Osteocyte (in vitro differentiated cells): ENCODE results near the gene CNOT9. TPM values are rescaled to one million over a fixed set of nuclear protein-coding genes. Genes with fewer than 3 reads are reported as not detected.

Experiments
- DNase-seq: peaks from one replicate; pipeline ENCODE4 v3.0.0; 2021; ENCODE audit warnings: mixed read lengths; ENCODE audit not compliant: unreplicated experiment; ENCODE audit errors: extremely low spot score
- H3K27ac Mint-ChIP-seq: one replicate; pipeline ENCODE4 v1.8.0; 2021; ENCODE audit warnings: mild to moderate bottlenecking, mixed read lengths; ENCODE audit not compliant: unreplicated experiment
- H3K27me3 Mint-ChIP-seq: one replicate; pipeline ENCODE4 v1.8.0; 2021; ENCODE audit warnings: mixed read lengths; ENCODE audit not compliant: unreplicated experiment
- H3K36me3 Mint-ChIP-seq: one replicate; pipeline ENCODE4 v1.8.0; 2021; ENCODE audit warnings: mixed read lengths; ENCODE audit not compliant: unreplicated experiment
- H3K4me1 Mint-ChIP-seq: one replicate; pipeline ENCODE4 v1.8.0; 2021; ENCODE audit warnings: mixed read lengths; ENCODE audit not compliant: unreplicated experiment
- H3K4me3 Mint-ChIP-seq: one replicate; pipeline ENCODE4 v1.8.0; 2021; ENCODE audit warnings: mild to moderate bottlenecking, moderate library complexity, mixed read lengths; ENCODE audit not compliant: unreplicated experiment
- H3K9me3 Mint-ChIP-seq: one replicate; pipeline ENCODE4 v1.8.0; 2021; ENCODE audit warnings: mixed read lengths; ENCODE audit not compliant: unreplicated experiment
- CTCF ChIP-seq: fragments of 200-600 bp; sonication (generic); IDR thresholded peaks from 2 replicates; pipeline ENCODE4 v1.5.0; 2021; ENCODE audit warnings: antibody characterized with exemption, mild to moderate bottlenecking, moderate library complexity
- total RNA-seq: library from RNA; stranded (reverse); gene quantifications from 2 replicates; pipeline ENCODE4 v1.2.1, GENCODE V29; 2021

Gene CNOT9
- total RNA-seq, 1 donor from 2014 or later = 41.6 TPM

- H3K4me3 Mint-ChIP-seq = no peak overlapping the region
- no peak for DNase-seq
- no peak for TF ChIP-seq CTCF
- H3K4me1 Mint-ChIP-seq = peaks cover 41% of the 10 kb centered on the region
- peak overlapping the region; percentile 91 for H3K27ac Mint-ChIP-seq
- no peaks in the 10 kb centered on the region for H3K27me3 Mint-ChIP-seq
- no peaks in the 10 kb centered on the region for H3K9me3 Mint-ChIP-seq
- H3K36me3 Mint-ChIP-seq = no peaks in the 10 kb centered on the region
Measured at GRCh38 chr2:218605432-218605831, 36.8 kb downstream of the CNOT9 start.

DNA sequence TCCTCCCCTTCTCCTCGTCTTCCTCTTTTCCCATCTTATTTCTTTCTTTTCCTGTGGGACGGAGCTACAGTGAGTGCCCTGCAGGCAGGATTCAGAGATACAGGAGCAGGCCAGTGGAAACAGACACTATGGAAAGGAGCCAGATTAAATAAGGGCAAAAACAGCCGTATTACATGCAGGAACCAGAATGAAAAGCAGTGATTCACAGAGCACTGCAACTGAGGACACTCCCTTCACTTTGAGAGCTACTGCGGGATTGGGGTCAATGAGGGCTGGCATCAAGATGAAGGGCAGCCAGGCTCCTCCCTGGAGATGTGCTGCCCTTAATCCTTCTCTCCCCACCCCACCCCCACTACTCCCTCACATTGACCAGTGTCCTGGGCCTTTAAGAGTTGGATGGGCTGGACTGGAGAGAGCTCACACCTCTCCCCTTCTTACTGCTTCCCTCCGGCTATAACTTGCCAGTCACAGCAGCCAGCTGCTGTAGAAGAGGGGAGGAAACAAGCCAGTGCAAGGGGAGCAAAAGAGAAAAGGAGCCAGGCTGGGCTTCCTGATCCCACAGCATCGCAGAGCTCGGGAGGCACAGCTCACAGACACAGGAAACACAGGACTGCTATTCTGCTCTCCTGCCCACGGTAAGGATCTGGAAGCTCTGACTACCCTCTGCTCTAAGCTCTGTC, 38.9 kb downstream of the CNOT9 start, which contains the start of gene PLCD4:
PLCD4 (plus strand) TSS at position 464 of the 680 bp plus-strand sequence. CDS start 7,841 bp downstream, outside the sequence.
- peak; percentile 18 for TF ChIP-seq CTCF
- Mint-ChIP-seq H3K4me3 (peak within 1 kb of the TSS; percentile 82), H3K27me3 (no peaks in the 10 kb centered on the region), H3K36me3 (peaks cover 8% of the 10 kb centered on the region), H3K4me1 (peaks cover 41% of the 10 kb centered on the region), H3K27ac (peak within 1 kb of the TSS; percentile 84), H3K9me3 (no peaks in the 10 kb centered on the region)
- DNase-seq = peak; percentile 88

GRCh38 chr2:218615868-218616315, 47.3 kb downstream of the CNOT9 start:
- Mint-ChIP-seq H3K36me3 (peaks cover 19% of the 10 kb centered on the region), H3K9me3 (no peaks in the 10 kb centered on the region), H3K4me1 (no peaks in the 10 kb centered on the region), H3K27ac (no peak overlapping the region), H3K27me3 (no peaks in the 10 kb centered on the region), H3K4me3 (no peak overlapping the region)
- TF ChIP-seq CTCF = no peak
- no peak for DNase-seq

DNA sequence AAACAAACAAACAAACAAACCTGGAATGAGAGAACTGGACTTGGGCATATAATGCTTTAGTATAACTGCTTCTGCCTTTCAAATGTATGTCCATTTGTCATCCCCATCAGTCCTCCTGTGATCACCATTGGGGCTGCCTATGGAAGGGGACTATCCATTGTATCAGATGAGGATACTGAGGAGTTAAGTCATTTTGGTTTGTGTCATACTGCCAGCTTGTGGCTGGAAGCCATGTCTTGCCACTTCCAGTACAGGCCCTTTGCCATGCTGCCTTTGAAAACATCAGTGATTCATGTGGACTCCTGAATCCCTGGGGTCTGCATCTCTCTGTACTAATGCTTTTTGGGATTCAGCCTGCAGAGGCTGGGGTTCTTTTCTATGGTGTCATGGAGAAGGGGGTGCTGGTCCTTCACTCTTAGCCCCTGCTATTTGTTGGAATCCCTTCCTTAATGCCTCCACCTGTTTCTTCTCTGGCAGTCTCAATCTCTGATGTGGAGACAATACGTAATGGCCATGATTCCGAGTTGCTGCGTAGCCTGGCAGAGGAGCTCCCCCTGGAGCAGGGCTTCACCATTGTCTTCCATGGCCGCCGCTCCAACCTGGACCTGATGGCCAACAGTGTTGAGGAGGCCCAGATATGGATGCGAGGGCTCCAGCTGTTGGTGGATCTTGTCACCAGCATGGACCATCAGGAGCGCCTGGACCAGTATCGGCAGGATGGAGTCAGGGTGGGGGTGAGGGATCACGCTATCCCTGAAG, 49.6 kb downstream of the CNOT9 start:
- H3K27me3 Mint-ChIP-seq = no peaks in the 10 kb centered on the region
- no peak overlapping the region for H3K27ac Mint-ChIP-seq
- no peak for DNase-seq
- H3K36me3 Mint-ChIP-seq = peaks cover 25% of the 10 kb centered on the region
- H3K9me3 Mint-ChIP-seq = no peaks in the 10 kb centered on the region
- H3K4me1 Mint-ChIP-seq = peaks cover 5% of the 10 kb centered on the region
- no peak overlapping the region for H3K4me3 Mint-ChIP-seq
- TF ChIP-seq CTCF = peak; percentile 43

GRCh38 chr2:218621007-218621406, 52.4 kb downstream of the CNOT9 start:
- no peak for DNase-seq
- no peak for TF ChIP-seq CTCF
- no peak overlapping the region for H3K4me3 Mint-ChIP-seq
- no peak overlapping the region for H3K27ac Mint-ChIP-seq
- peaks cover 25% of the 10 kb centered on the region for H3K36me3 Mint-ChIP-seq
- peaks cover 5% of the 10 kb centered on the region for H3K4me1 Mint-ChIP-seq
- no peaks in the 10 kb centered on the region for H3K9me3 Mint-ChIP-seq
- no peaks in the 10 kb centered on the region for H3K27me3 Mint-ChIP-seq
